Stimulated activated CD4-positive, alpha-beta T cell treated with anti-CD3 and anti-CD28 coated beads, Interleukin-1b, Interleukin-23, amount 100 ng/mL, for 24 hours (primary cell): ENCODE measurements around the gene TRAK2.

ENCODE experiments used
- DNase-seq, 4 experiments: peaks; one replicate each; pipeline ENCODE4 v3.0.0-alpha.2; 2020; ENCODE audit warnings: low read depth in 4 of 4, low spot score in 1 of 4

TRAK2 gene

GRCh38 chr2:201361078-201361733 is 90.1 kb downstream of the TRAK2 start:
- DNase-seq: no peak

- no peak for DNase-seq
Observed at GRCh38 chr2:201360256-201360655, 91.0 kb downstream of the TRAK2 start.

- peak in 1 of 4 experiments; percentile 6 for DNase-seq
Observed at GRCh38 chr2:201358684-201359083, 92.6 kb downstream of the TRAK2 start.

- no peak for DNase-seq
Observed at GRCh38 chr2:201357221-201357620, 94.0 kb downstream of the TRAK2 start, which contains the start of gene FLACC1. FLACC1 (minus strand) TSS chr2:201357345; CDS start chr2:201351404, 5,941 bp downstream.

GRCh38 chr2:201353116-201353515 is 98.1 kb downstream of the TRAK2 start:
- no peak for DNase-seq

- DNase-seq: no peak
Observed at GRCh38 chr2:201350879-201351278, 100.4 kb downstream of the TRAK2 start.

GRCh38 chr2:201349601-201350000 is 101.7 kb downstream of the TRAK2 start:
- no peak for DNase-seq

GRCh38 chr2:201348758-201349157 is 102.5 kb downstream of the TRAK2 start:
- no peak for DNase-seq

GRCh38 chr2:201347138-201347537 is 104.1 kb downstream of the TRAK2 start:
- DNase-seq: no peak

- no peak for DNase-seq
Observed at GRCh38 chr2:201345625-201346213, 105.5 kb downstream of the TRAK2 start.

- no peak for DNase-seq
Observed at GRCh38 chr2:201344663-201345366, 106.4 kb downstream of the TRAK2 start.

GRCh38 chr2:201343559-201343958 is 107.7 kb downstream of the TRAK2 start:
- no peak for DNase-seq

- DNase-seq: no peak
Observed at GRCh38 chr2:201342923-201343322, 108.3 kb downstream of the TRAK2 start.

- no peak for DNase-seq
Observed at GRCh38 chr2:201329409-201329808, 121.8 kb downstream of the TRAK2 start.

- DNase-seq: no peak
Observed at GRCh38 chr2:201327678-201328077, 123.6 kb downstream of the TRAK2 start.
